NCI-H146 treated with DMSO at 0.1 percent for 48 hours (cell line): ENCODE results near the gene RASGRP1.
A peak's percentile ranks its signal among the peaks of the same experiment; 100 is the strongest.

ENCODE experiments used
- DNase-seq: peaks from one replicate; lab custom pipeline; 2025; ENCODE audit not compliant: unreplicated experiment; lab: John Stamatoyannopoulos, UW

Gene RASGRP1

GRCh38 chr15:38576261-38576660 lies 11.6 kb upstream of the RASGRP1 start:
- no peak for DNase-seq

- no peak for DNase-seq
These were observed 665 bp upstream of the RASGRP1 start for GRCh38 chr15:38565287-38565670.

GRCh38 chr15:38563723-38564519 lies 693 bp downstream of the RASGRP1 start:
- peak; percentile 1 for DNase-seq

- DNase-seq, result no peak
These were observed 2.3 kb downstream of the RASGRP1 start for GRCh38 chr15:38562278-38562677.

GRCh38 chr15:38560456-38560926 lies 4.1 kb downstream of the RASGRP1 start:
- DNase-seq, result no peak

GRCh38 chr15:38559636-38560307 lies 4.8 kb downstream of the RASGRP1 start:
- no peak for DNase-seq

GRCh38 chr15:38559131-38559530 lies 5.5 kb downstream of the RASGRP1 start:
- no peak for DNase-seq

GRCh38 chr15:38558372-38559059 lies 6.1 kb downstream of the RASGRP1 start:
- DNase-seq, result no peak

GRCh38 chr15:38557921-38558320 lies 6.7 kb downstream of the RASGRP1 start:
- no peak for DNase-seq

- DNase-seq, result no peak
These were observed 8.8 kb downstream of the RASGRP1 start for GRCh38 chr15:38555686-38556334.

- DNase-seq, result no peak
These were observed 10.3 kb downstream of the RASGRP1 start for GRCh38 chr15:38554354-38554753.

GRCh38 chr15:38553071-38553470 lies 11.5 kb downstream of the RASGRP1 start:
- no peak for DNase-seq

GRCh38 chr15:38551720-38552648 lies 12.6 kb downstream of the RASGRP1 start:
- no peak for DNase-seq

- DNase-seq, result no peak
These were observed 15.4 kb downstream of the RASGRP1 start for GRCh38 chr15:38549222-38549621.

GRCh38 chr15:38547255-38547997 lies 17.2 kb downstream of the RASGRP1 start:
- DNase-seq, result no peak

GRCh38 chr15:38545179-38545578 lies 19.4 kb downstream of the RASGRP1 start:
- no peak for DNase-seq

- no peak for DNase-seq
These were observed 23.6 kb downstream of the RASGRP1 start for GRCh38 chr15:38541026-38541425.

GRCh38 chr15:38540510-38540909 lies 24.1 kb downstream of the RASGRP1 start:
- DNase-seq, result no peak

GRCh38 chr15:38539008-38539343 lies 25.6 kb downstream of the RASGRP1 start:
- no peak for DNase-seq
